Sigmoid colon (tissue), 4 donors: ENCODE data around the gene TMEM115.

Source experiments
- CTCF ChIP-seq, 4 experiments: fragments of 450-650 bp in 3 of 4; fragments of 200-600 bp in 1 of 4; IDR thresholded peaks; one replicate each; pipeline ENCODE4 v1.5.1; 2016 to 2019; ENCODE audit warnings: antibody characterized with exemption in 4 of 4, mild to moderate bottlenecking in 3 of 4, moderate library complexity in 2 of 4
- POLR2A ChIP-seq, 2 donors: fragments of 450-650 bp; IDR thresholded peaks; one replicate each; pipeline ENCODE4 v1.6.1; 2016; ENCODE audit warnings: antibody characterized with exemption in 2 of 2, mild to moderate bottlenecking in 2 of 2, moderate library complexity in 2 of 2
- POLR2AphosphoS5 ChIP-seq, 4 donors: sonication (generic); formaldehyde crosslinking; IDR thresholded peaks; one replicate each; pipeline ENCODE4 v1.6.1; 2017; ENCODE audit warnings: antibody characterized with exemption in 4 of 4

GRCh38 chr3:50341996-50342650 lies 17.2 kb downstream of the TMEM115 start:
- TF ChIP-seq CTCF (IDR thresholded peaks at IDR 0.05) (no peak), POLR2A (IDR thresholded peaks at IDR 0.05) (no peak), POLR2AphosphoS5 (IDR thresholded peaks at IDR 0.05) (no peak)
